ENCODE results near the gene LYRM2. TPM values are rescaled to one million over a fixed set of nuclear protein-coding genes. Genes with fewer than 3 reads are reported as not detected.

LYRM2 gene
- total and polyA plus RNA-seq, 2 experiments from 2014 or later: 38.5 to 66.3 TPM

- no peaks in the 10 kb centered on the region for H3K9me3 ChIP-seq (ENCODE audit: low read depth)
- H3K9me2 ChIP-seq (replicated peaks; ENCODE audit: insufficient read depth): no peaks in the 10 kb centered on the region
- H3K36me3 ChIP-seq (replicated peaks; ENCODE audit: insufficient read depth, low read depth): no peaks in the 10 kb centered on the region
- no peak for DNase-seq (ENCODE audit: low spot score)
- no peak overlapping the region for H3K4me3 ChIP-seq
- no peaks in the 10 kb centered on the region for H3K27me3 ChIP-seq
- H3K79me2 ChIP-seq: peaks cover 2% of the 10 kb centered on the region
- TF ChIP-seq EZH2 (IDR thresholded peaks at IDR 0.05; ENCODE audit: borderline replicate concordance) (no peak), CTCF (IDR thresholded peaks at IDR 0.05; ENCODE audit: poor library complexity) (no peak), EZH2phosphoT487 (IDR thresholded peaks at IDR 0.05; ENCODE audit: low read depth, severe bottlenecking, unreplicated experiment) (no peak)
- H2AFZ ChIP-seq: no peak overlapping the region
- H4K20me1 ChIP-seq (ENCODE audit: insufficient read depth, poor library complexity, severe bottlenecking): no peaks in the 10 kb centered on the region
- 94% methylated on average over 2 of the region's 2 CpGs for WGBS (ENCODE audit: low lambda C conversion rate, missing lambda C conversion rate)
- no peak overlapping the region for H3K27ac ChIP-seq
- H3K4me1 ChIP-seq (ENCODE audit: insufficient read depth): no peaks in the 10 kb centered on the region
- no peak overlapping the region for H3K4me2 ChIP-seq
Observed at GRCh38 chr6:89527634-89528033, 110.9 kb downstream of the LYRM2 start.

- Histone ChIP-seq H3K79me2 (peaks cover 2% of the 10 kb centered on the region), H3K36me3 (replicated peaks; ENCODE audit: insufficient read depth, low read depth) (no peaks in the 10 kb centered on the region), H3K4me2 (no peak overlapping the region), H3K9me2 (replicated peaks; ENCODE audit: insufficient read depth) (no peaks in the 10 kb centered on the region), H3K27ac (no peak overlapping the region), H3K27me3 (no peaks in the 10 kb centered on the region), H4K20me1 (ENCODE audit: insufficient read depth, poor library complexity, severe bottlenecking) (no peaks in the 10 kb centered on the region), H2AFZ (no peak overlapping the region), H3K9me3 (ENCODE audit: low read depth) (no peaks in the 10 kb centered on the region), H3K4me1 (ENCODE audit: insufficient read depth) (no peaks in the 10 kb centered on the region), H3K4me3 (no peak overlapping the region)
- no peak for TF ChIP-seq CTCF (IDR thresholded peaks at IDR 0.05; ENCODE audit: poor library complexity)
- TF ChIP-seq EZH2 (IDR thresholded peaks at IDR 0.05; ENCODE audit: borderline replicate concordance): no peak
- TF ChIP-seq EZH2phosphoT487 (IDR thresholded peaks at IDR 0.05; ENCODE audit: low read depth, severe bottlenecking, unreplicated experiment): no peak
- DNase-seq (ENCODE audit: low spot score): no peak
- 98% methylated on average over 2 of the region's 2 CpGs for WGBS (ENCODE audit: low lambda C conversion rate, missing lambda C conversion rate)
Observed at GRCh38 chr6:89526563-89526869, 112.0 kb downstream of the LYRM2 start.

GRCh38 chr6:89525786-89526562, 112.6 kb downstream of the LYRM2 start:
- H3K27ac ChIP-seq: no peak overlapping the region
- TF ChIP-seq EZH2 (IDR thresholded peaks at IDR 0.05; ENCODE audit: borderline replicate concordance) (no peak), EZH2phosphoT487 (IDR thresholded peaks at IDR 0.05; ENCODE audit: low read depth, severe bottlenecking, unreplicated experiment) (no peak), CTCF (IDR thresholded peaks at IDR 0.05; ENCODE audit: poor library complexity) (no peak)
- H3K4me1 ChIP-seq (ENCODE audit: insufficient read depth): no peaks in the 10 kb centered on the region
- H3K9me3 ChIP-seq (ENCODE audit: low read depth): no peaks in the 10 kb centered on the region
- no peak overlapping the region for H3K4me2 ChIP-seq
- no peak overlapping the region for H2AFZ ChIP-seq
- no peaks in the 10 kb centered on the region for H3K36me3 ChIP-seq (replicated peaks; ENCODE audit: insufficient read depth, low read depth)
- no peaks in the 10 kb centered on the region for H3K27me3 ChIP-seq
- H3K9me2 ChIP-seq (replicated peaks; ENCODE audit: insufficient read depth): no peaks in the 10 kb centered on the region
- no peaks in the 10 kb centered on the region for H4K20me1 ChIP-seq (ENCODE audit: insufficient read depth, poor library complexity, severe bottlenecking)
- no peak overlapping the region for H3K4me3 ChIP-seq
- H3K79me2 ChIP-seq: peaks cover 2% of the 10 kb centered on the region
- WGBS (ENCODE audit: low lambda C conversion rate, missing lambda C conversion rate): 86% methylated on average over 4 of the region's 4 CpGs
- no peak for DNase-seq (ENCODE audit: low spot score)

All from hepatocyte (in vitro differentiated cells).